Activated T-cell treated with anti-CD3 and anti-CD28 coated beads, Interleukin-2, amount 50 U/mL, for 4 hours (primary cell): ENCODE data around the gene GNAZ. TPM values are rescaled to one million over a fixed set of nuclear protein-coding genes. Genes with fewer than 3 reads are reported as not detected.
A peak's percentile ranks its signal among the peaks of the same experiment; 100 is the strongest.

Source experiments
- ATAC-seq, 2 donors: fragments of 200-7000 bp; cut with Tn5 transposase; one replicate each; pipeline ENCODE4 v1.10.0; 2021
- DNase-seq: peaks from one replicate; pipeline ENCODE4 v3.0.0-alpha.2; 2020
- H3K27me3 Mint-ChIP-seq: one replicate; pipeline ENCODE4 v1.8.0; 2021; ENCODE audit warnings: low read depth, mixed read lengths
- H3K36me3 Mint-ChIP-seq: one replicate; pipeline ENCODE4 v1.8.0; 2022; ENCODE audit warnings: mixed read lengths; ENCODE audit not compliant: insufficient read depth
- H3K4me1 Mint-ChIP-seq: one replicate; pipeline ENCODE4 v1.8.0; 2021; ENCODE audit warnings: low read depth, mixed read lengths
- H3K4me3 Mint-ChIP-seq: one replicate; pipeline ENCODE4 v1.8.0; 2021; ENCODE audit warnings: mild to moderate bottlenecking, moderate library complexity, mixed read lengths
- H3K9me3 Mint-ChIP-seq: one replicate; pipeline ENCODE4 v1.8.0; 2021; ENCODE audit warnings: mixed read lengths
- total RNA-seq, 3 donors: library from RNA; stranded (reverse); gene quantifications; one replicate each; pipeline ENCODE4 v1.2.1, GENCODE V29; 2021

The GNAZ gene
- total RNA-seq, 3 donors from 2014 or later = 0.61 to 1.3 (median 0.99) TPM

DNA sequence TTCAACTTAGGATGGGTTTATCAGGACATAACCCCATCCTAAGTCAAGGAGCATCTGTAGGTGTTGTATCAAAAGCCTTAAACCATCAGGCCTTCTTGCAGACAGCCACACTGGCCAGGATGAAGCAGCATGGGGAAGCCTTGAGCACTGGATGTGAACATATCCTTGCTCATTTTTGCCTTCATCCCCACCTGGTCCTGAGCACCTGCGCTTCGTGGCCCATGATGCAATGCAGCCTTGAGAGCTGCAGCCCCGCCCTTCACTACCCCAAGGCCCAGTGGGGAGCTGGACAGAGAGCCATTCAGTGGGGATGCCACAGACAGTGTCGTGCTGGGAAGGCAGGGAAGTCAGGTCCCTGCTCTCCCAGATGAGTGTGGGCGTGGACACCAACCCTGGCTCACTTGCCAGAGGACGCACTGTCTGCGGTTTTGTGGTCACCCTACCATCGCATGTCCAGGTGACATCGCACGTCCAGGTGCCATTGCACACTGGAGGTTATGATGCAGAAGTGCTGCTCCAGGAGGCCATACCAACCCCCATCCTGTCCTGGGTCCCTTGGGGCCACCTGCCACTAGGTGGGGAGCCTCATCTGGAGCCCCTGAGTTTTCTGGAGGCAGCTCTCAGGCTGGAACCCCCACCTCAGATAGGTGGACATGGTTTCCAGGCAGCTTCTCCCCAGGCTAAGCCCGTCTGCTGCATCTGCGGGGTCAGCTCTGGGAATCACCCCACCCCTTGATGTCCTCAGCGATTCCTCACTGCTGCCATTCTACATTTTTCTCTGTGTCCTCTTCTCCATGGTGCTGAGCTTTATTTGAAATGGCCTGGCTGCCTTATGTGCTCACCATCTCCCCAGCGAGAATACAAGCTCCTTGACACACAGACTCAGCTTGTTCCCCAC, 14.4 kb downstream of the GNAZ start:
- H3K36me3 Mint-ChIP-seq = no peaks in the 10 kb centered on the region
- H3K9me3 Mint-ChIP-seq = no peaks in the 10 kb centered on the region
- peaks cover 7% of the 10 kb centered on the region for H3K4me1 Mint-ChIP-seq
- no peak overlapping the region for H3K4me3 Mint-ChIP-seq
- ATAC-seq (no peak), DNase-seq (no peak)
- H3K27me3 Mint-ChIP-seq = no peaks in the 10 kb centered on the region

DNA sequence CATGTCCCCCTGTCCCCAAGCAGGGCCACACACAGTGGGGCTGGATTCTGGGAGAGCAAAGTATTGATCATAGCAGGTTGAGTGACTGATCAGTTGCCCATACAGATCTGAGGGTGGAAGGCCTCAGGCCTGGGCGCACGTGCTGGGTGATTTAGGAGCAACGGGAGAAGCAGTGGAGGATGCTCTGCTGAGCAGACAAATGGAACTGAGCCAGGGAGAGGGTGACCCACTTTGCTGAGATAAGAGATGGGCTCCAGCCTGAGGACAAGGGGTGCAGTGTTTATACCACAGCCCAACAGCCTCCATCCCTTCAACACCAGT, 15.0 kb downstream of the GNAZ start:
- Mint-ChIP-seq H3K27me3 (no peaks in the 10 kb centered on the region), H3K4me3 (no peak overlapping the region), H3K36me3 (no peaks in the 10 kb centered on the region), H3K4me1 (peaks cover 7% of the 10 kb centered on the region), H3K9me3 (no peaks in the 10 kb centered on the region)
- no peak for DNase-seq
- ATAC-seq = no peak

DNA sequence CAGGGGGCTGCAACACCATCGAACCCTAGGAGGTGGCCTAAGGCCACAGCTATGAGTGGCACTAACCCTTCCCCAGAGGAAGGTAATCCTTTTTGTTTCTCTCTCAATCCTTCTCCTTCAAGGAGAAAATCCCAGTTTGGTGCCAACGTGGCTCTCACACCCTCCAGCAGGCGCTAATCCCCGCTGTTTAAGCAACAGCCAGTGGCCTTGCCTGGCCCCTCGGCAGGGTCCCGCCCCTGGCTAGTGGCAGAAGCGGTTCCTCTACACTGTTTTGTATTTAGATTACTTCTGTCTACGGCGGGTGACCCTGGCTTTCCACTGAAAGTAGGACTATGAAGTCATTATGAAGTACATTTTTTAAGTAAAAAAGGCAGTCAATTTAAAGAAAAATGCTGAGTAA, 15.5 kb downstream of the GNAZ start:
- H3K4me3 Mint-ChIP-seq = no peak overlapping the region
- H3K27me3 Mint-ChIP-seq = no peaks in the 10 kb centered on the region
- ATAC-seq (no peak), DNase-seq (no peak)
- no peaks in the 10 kb centered on the region for H3K36me3 Mint-ChIP-seq
- H3K4me1 Mint-ChIP-seq = peaks cover 6% of the 10 kb centered on the region
- H3K9me3 Mint-ChIP-seq = no peaks in the 10 kb centered on the region

- ATAC-seq (no peak), DNase-seq (no peak)
- Mint-ChIP-seq H3K27me3 (no peaks in the 10 kb centered on the region), H3K4me1 (peaks cover 5% of the 10 kb centered on the region), H3K36me3 (no peaks in the 10 kb centered on the region), H3K9me3 (no peaks in the 10 kb centered on the region), H3K4me3 (no peak overlapping the region)
These were observed 15.9 kb downstream of the GNAZ start for GRCh38 chr22:23086263-23086662.

DNA sequence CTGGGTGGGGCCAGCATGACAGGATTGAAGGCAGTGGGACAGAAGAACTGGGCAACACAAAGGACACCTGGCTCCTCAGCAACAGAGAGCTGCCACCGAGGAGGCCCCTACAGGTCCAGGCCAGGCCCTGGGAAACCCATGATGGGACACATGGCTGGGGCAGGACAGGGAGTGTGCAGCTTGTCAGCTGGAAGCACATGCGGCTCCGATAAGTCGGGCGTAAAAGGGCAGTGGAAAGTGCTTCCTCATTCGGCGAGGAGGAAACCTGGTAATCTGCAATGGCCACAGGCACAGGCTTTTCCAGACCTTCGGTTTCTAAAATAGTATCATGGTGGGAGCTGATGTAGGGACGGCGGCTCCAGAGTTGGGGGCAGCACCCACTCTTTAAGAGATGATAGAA, 16.5 kb downstream of the GNAZ start:
- Mint-ChIP-seq H3K4me3 (no peak overlapping the region), H3K4me1 (peaks cover 5% of the 10 kb centered on the region), H3K9me3 (no peaks in the 10 kb centered on the region), H3K36me3 (no peaks in the 10 kb centered on the region), H3K27me3 (no peaks in the 10 kb centered on the region)
- no peak for ATAC-seq
- no peak for DNase-seq

DNA sequence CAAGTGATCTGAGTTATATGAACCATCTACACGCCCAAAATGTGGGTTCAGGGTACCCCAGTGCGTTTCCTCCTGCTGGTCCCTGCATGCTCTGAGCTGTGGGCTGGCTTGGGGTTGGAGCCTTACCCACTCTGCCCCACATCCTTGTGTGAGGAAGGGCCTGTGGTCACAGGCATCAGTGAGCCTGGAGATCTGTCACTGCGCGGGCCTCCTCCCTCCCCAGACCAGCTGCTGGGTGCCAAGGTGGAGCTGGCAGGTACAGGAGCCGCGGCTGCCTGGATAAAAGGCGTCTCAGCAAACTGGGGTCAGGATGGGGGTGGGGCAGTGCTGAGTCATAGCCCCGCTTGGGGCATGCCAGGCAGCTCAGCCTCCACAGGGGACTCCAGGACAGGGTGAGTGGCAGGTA, 17.9 kb downstream of the GNAZ start:
- Mint-ChIP-seq H3K27me3 (no peaks in the 10 kb centered on the region), H3K9me3 (no peaks in the 10 kb centered on the region), H3K4me3 (no peak overlapping the region), H3K36me3 (no peaks in the 10 kb centered on the region), H3K4me1 (peaks cover 5% of the 10 kb centered on the region)
- no peak for DNase-seq
- peak in 1 of 2 donors; percentile 27 for ATAC-seq

- Mint-ChIP-seq H3K27me3 (no peaks in the 10 kb centered on the region), H3K4me3 (no peak overlapping the region), H3K4me1 (peaks cover 5% of the 10 kb centered on the region), H3K36me3 (no peaks in the 10 kb centered on the region), H3K9me3 (no peaks in the 10 kb centered on the region)
- DNase-seq (no peak), ATAC-seq (no peak)
These were observed 18.7 kb downstream of the GNAZ start for GRCh38 chr22:23089010-23089409.

DNA sequence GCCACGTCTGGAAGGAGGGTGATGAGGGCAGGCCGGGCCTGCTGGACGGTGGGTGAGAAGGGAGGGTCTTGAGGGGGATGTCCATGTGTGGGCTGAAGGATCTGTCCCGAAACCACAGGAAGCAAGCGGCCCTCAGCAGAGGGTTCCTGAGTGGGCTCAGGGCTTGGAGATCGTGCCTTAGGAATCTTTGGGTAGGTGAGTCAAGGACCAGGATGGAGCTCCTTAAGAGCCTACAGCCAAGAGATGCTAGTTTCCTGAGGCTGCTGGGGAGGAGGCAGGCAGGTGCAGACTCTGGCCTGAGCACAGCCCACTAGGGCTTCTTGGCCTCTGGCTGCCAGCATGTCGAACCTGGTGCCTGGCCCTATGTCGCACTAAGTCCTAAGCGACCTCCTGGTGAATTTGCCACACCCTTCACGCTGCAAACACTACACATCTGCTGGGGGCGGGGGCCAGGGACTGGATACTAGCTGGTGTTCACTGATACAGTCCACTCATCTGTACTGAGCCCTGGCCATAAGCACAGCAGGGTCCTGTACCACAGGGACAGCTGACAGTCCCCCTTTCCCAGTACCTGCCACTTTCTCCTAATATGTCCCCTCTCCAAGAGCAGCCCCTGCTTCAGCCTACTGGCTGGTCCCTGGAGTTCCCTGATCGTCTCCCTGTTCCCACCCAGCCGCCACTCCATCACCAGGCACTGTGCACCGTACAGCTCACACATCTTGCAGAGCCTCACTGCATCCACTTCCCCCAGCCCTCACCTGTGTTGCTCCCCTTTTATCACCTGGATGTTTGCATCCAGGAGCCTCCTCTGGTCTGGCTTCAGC, 19.5 kb downstream of the GNAZ start:
- Mint-ChIP-seq H3K4me3 (no peak overlapping the region), H3K9me3 (no peaks in the 10 kb centered on the region), H3K27me3 (no peaks in the 10 kb centered on the region), H3K4me1 (peaks cover 5% of the 10 kb centered on the region), H3K36me3 (no peaks in the 10 kb centered on the region)
- ATAC-seq (no peak), DNase-seq (no peak)

DNA sequence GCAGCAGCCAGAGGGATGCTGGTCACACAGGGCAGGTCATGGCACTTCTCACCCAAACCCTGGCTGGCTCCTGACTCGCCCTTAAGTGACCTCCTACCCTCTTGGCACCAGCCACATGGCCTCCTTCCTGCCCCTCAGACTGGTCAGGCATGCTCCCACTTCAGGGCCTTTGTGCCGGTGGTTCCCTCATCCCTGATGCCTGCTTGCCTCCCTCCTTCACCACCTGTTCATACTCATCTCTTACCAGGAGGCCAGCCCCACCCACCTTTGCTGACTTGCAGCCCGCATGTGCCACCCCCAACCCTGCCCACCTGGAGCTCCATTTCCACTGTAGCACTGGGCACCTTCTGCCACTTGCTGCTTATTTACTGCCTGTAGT, 20.1 kb downstream of the GNAZ start:
- ATAC-seq (no peak), DNase-seq (no peak)
- Mint-ChIP-seq H3K4me1 (peaks cover 5% of the 10 kb centered on the region), H3K27me3 (no peaks in the 10 kb centered on the region), H3K4me3 (no peak overlapping the region), H3K36me3 (no peaks in the 10 kb centered on the region), H3K9me3 (no peaks in the 10 kb centered on the region)

DNA sequence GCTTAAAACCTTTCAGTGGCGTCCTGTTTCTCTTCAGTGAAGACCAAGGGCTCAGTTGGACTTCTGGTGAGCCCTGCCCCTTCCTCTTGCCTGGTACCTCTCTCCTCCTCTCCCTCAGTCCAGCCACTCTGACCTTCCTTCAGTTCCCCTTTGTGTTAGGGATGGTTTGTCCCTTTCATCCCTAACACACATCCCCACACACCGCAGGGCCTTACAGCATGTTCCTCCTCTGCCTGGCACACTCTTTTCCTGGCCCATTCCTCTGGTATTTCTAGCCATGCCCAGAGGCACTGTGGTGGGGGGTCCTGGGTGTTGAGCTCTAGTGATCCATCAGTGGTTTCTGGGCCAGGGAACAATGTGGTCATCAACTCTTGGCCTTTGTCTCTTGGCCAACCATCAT, 21.4 kb downstream of the GNAZ start:
- Mint-ChIP-seq H3K27me3 (no peaks in the 10 kb centered on the region), H3K4me1 (peaks cover 5% of the 10 kb centered on the region), H3K36me3 (no peaks in the 10 kb centered on the region), H3K9me3 (no peaks in the 10 kb centered on the region), H3K4me3 (no peak overlapping the region)
- DNase-seq (no peak), ATAC-seq (no peak)

GRCh38 chr22:23092217-23092955, 22.1 kb downstream of the GNAZ start:
- Mint-ChIP-seq H3K4me3 (no peak overlapping the region), H3K27me3 (no peaks in the 10 kb centered on the region), H3K9me3 (no peaks in the 10 kb centered on the region), H3K36me3 (no peaks in the 10 kb centered on the region), H3K4me1 (peaks cover 5% of the 10 kb centered on the region)
- DNase-seq (no peak), ATAC-seq (no peak)

- H3K4me3 Mint-ChIP-seq = no peak overlapping the region
- DNase-seq (no peak), ATAC-seq (no peak)
- no peaks in the 10 kb centered on the region for H3K9me3 Mint-ChIP-seq
- H3K36me3 Mint-ChIP-seq = no peaks in the 10 kb centered on the region
- H3K4me1 Mint-ChIP-seq = no peaks in the 10 kb centered on the region
- no peaks in the 10 kb centered on the region for H3K27me3 Mint-ChIP-seq
These were observed 22.9 kb downstream of the GNAZ start for GRCh38 chr22:23093051-23093788.

- Mint-ChIP-seq H3K4me1 (no peaks in the 10 kb centered on the region), H3K4me3 (no peak overlapping the region), H3K9me3 (no peaks in the 10 kb centered on the region), H3K36me3 (no peaks in the 10 kb centered on the region), H3K27me3 (no peaks in the 10 kb centered on the region)
- ATAC-seq (no peak), DNase-seq (no peak)
These were observed 23.9 kb downstream of the GNAZ start for GRCh38 chr22:23094260-23094659.
